GM13977 (cell line): ENCODE measurements around the gene SPRTN.

Experiments used
- DNase-seq: peaks from one replicate; pipeline ENCODE4 v3.0.0; 2012; ENCODE audit warnings: low spot score
- in situ Hi-C: fragments of 300-500 bp; cut with MboI; formaldehyde crosslinking; loops from one replicate; pipeline ENCODE4 v1.12.0; 2022; ENCODE audit warnings: low sequenced_read_pairs, low pct_unique_long_range_greater_than_20kb, mixed read lengths, inconsistent platforms; ENCODE audit not compliant: unreplicated experiment
- TF ChIP-seq, protein P1 (sequence below): IDR thresholded peaks from 2 replicates; pipeline ENCODE4 v1.5.1; 2012; ENCODE audit warnings: mild to moderate bottlenecking, control low read depth; ENCODE audit not compliant: insufficient read depth; ENCODE audit errors: extremely low read depth, missing control alignments

The SPRTN gene

DNA sequence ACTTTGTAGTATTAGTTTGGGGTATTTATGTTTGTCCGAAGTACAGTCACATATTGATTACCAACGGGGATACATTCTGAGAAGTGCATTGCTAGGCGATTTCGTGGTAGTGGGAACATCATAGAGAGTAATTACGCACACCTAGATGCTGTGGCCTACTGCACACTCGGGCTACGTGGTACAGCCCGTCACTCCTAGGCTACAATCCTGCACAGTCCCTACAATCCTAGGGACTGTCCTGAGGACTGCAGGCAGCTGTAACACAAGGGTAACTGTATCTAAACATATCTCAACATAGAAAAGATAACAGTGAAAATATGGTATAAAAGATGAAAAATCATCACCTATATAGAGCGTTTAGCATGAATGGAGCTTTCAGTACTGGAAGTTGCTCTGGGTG, 19.0 kb upstream of the SPRTN start:
- no peak for DNase-seq
- TF ChIP-seq, protein P1, sequence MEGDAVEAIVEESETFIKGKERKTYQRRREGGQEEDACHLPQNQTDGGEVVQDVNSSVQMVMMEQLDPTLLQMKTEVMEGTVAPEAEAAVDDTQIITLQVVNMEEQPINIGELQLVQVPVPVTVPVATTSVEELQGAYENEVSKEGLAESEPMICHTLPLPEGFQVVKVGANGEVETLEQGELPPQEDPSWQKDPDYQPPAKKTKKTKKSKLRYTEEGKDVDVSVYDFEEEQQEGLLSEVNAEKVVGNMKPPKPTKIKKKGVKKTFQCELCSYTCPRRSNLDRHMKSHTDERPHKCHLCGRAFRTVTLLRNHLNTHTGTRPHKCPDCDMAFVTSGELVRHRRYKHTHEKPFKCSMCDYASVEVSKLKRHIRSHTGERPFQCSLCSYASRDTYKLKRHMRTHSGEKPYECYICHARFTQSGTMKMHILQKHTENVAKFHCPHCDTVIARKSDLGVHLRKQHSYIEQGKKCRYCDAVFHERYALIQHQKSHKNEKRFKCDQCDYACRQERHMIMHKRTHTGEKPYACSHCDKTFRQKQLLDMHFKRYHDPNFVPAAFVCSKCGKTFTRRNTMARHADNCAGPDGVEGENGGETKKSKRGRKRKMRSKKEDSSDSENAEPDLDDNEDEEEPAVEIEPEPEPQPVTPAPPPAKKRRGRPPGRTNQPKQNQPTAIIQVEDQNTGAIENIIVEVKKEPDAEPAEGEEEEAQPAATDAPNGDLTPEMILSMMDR: no peak
- in situ Hi-C loops: no loop called here

DNA sequence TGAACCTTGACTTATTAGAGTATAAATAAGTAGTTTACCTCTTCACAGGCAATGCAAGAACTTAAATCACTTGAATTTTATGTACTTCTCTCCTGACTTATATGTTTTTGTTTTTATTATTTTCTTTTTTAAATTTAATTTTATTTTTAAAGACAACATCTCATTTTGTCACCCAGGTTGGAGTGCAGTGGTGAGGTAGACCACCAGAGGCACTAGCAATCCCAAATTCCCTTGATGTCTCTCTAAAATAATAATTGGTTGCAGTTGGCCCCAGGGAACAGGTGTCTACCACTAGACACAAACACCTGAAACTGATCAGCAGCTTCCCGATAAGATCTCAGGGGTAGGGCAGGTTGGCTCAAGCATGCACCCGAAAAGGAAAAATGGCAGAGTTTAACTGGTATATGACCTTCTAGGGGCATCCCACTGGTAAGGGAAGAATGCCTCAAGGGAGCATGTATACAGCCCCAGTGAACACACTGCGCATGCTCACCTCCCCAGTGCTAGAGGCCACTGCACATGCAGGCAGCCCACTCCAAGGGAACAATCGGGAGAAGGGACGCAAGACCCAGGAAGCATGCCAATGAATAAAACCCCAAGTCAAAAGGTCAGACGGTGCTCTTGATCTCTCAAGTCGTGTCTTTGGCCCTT, 15.1 kb upstream of the SPRTN start:
- TF ChIP-seq, protein P1: no peak
- DNase-seq: no peak
- in situ Hi-C loops: no loop called here

DNA sequence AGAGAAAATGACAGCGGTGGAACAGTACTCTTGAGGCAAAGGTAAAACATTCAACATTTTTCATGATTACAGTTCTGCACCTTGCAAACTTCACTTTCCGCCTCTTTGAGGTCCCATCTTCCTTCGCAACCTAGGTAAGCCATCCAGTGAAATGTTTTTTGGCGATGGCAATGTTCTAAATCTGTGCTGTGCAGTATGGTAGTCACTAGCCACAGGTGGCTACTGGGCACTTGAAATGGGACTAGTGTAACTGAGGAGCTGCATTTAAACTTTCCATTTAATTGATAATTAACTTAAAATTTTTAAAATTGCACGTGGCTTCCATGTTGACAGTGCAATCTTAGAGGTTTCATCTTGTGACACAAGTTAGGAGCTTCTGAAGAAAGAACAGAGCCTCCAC, 13.4 kb upstream of the SPRTN start:
- no peak for DNase-seq
- in situ Hi-C loops: no loop called here
- TF ChIP-seq, protein P1: no peak

DNA sequence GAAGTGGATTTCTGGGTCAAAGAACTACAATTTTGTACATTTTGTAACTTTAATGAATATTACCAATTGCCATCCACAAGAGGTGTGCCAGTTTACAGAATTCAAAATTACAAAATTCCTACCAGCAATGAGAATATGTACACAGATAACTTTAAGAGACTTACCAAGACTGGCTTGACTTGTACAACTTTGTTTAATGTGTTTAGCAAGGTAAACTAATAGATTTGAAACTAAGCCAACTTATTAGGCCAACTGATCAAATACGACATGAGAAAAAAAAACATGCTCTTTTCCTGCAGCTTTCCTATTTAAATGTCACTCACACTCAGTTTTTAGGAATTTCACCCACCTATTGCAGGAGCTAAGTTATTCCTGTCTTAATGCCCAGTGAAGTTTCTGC, 11.8 kb upstream of the SPRTN start:
- DNase-seq: no peak
- in situ Hi-C loops: no loop called here
- TF ChIP-seq, protein P1: no peak

DNA sequence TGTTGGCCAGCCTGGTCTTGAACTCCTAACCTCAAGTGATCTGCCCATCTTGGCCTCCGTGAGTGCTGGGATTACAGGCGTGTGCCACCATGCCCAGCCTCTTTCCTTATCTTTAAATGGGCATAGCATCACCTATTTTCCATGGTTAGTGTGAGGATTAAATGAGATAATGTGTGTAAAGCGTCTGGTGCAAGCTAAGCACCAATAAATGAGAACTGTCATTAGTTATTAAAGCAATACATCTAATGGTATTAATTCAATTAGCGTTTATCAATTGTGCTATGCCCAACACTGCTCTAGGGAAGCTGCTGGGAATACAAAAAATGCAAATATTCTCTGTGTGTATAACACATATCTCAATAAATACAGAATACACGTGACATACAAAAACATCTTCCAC, 10.5 kb upstream of the SPRTN start:
- TF ChIP-seq, protein P1: no peak
- in situ Hi-C loops: no loop called here
- DNase-seq: no peak

DNA sequence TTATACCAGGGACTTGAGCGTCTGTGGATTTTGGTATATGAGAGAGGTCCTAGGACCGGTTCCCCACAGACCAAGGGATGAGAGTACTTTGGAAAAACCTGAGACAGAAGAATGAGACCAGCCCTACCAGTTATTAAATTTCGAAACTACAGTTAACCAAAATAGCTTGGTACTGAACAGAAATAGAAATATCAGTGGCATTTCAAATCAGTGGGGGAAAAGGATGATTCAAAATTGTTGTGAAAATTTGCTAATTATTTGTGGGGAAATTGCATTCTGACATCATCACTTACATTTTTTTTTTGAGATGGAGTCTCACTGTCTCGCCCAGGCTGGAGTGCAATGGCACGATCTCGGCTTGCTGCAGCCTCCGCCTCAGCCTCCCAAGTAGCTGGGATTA, 8.6 kb upstream of the SPRTN start:
- DNase-seq: no peak
- TF ChIP-seq, protein P1: no peak
- in situ Hi-C loops: no loop called here
